MM.1S (cell line): ENCODE measurements around the gene BCL10.

Source experiments
- CTCF ChIP-seq: fragments of 300-600 bp; sonication (generic); IDR thresholded peaks from 2 replicates; pipeline ENCODE4 v1.5.1; 2016; ENCODE audit warnings: antibody characterized with exemption, low read length, mixed read lengths
- EZH2 ChIP-seq: fragments of 300-600 bp; sonication (generic); optimal IDR thresholded peaks from 2 replicates; pipeline ENCODE3; 2017; ENCODE audit warnings: low read depth, mild to moderate bottlenecking, antibody characterized with exemption, low read length, mixed read lengths
- EZH2phosphoT487 ChIP-seq: fragments of 300-600 bp; sonication (generic); IDR thresholded peaks from 2 replicates; pipeline ENCODE4 v1.6.1; 2018; ENCODE audit warnings: antibody characterized with exemption, low read length

GRCh38 chr1:85276978-85277639, 677 bp upstream of the BCL10 start:
- no peak for TF ChIP-seq CTCF
- TF ChIP-seq EZH2phosphoT487: no peak
- TF ChIP-seq EZH2: no peak
